Ishikawa (cell line): ENCODE measurements around the gene ZC3H6.

Source experiments
- CEBPB ChIP-seq: IDR thresholded peaks from 2 replicates; pipeline ENCODE4 v1.6.1; 2012
- CREB1 ChIP-seq: IDR thresholded peaks from 2 replicates; pipeline ENCODE4 v1.6.1; 2012; ENCODE audit warnings: low read depth
- EGR1 ChIP-seq: IDR thresholded peaks from 2 replicates; pipeline ENCODE4 v1.6.1; 2012
- EP300 ChIP-seq: IDR thresholded peaks from 2 replicates; pipeline ENCODE4 v1.6.1; 2012; ENCODE audit warnings: borderline replicate concordance
- FOXM1 ChIP-seq: IDR thresholded peaks from 2 replicates; pipeline ENCODE4 v1.6.1; 2012; ENCODE audit warnings: low read depth, borderline replicate concordance
- NFIC ChIP-seq: IDR thresholded peaks from 2 replicates; pipeline ENCODE4 v1.6.1; 2012
- RAD21 ChIP-seq: IDR thresholded peaks from 2 replicates; pipeline ENCODE4 v1.6.1; 2012; ENCODE audit warnings: low read depth
- TAF1 ChIP-seq: IDR thresholded peaks from 2 replicates; pipeline ENCODE4 v1.6.1; 2012; ENCODE audit warnings: low read depth, mild to moderate bottlenecking
- TCF12 ChIP-seq: IDR thresholded peaks from 2 replicates; pipeline ENCODE4 v1.6.1; 2012; ENCODE audit warnings: low read depth
- TEAD4 ChIP-seq: IDR thresholded peaks from 2 replicates; pipeline ENCODE4 v1.6.1; 2012
- YY1 ChIP-seq: IDR thresholded peaks from 2 replicates; pipeline ENCODE4 v1.6.1; 2012; ENCODE audit warnings: low read depth
- ZBTB7A ChIP-seq: IDR thresholded peaks from 2 replicates; pipeline ENCODE4 v1.6.1; 2012; ENCODE audit warnings: low read depth
- TF ChIP-seq, protein P1 (sequence below): IDR thresholded peaks from 2 replicates; pipeline ENCODE4 v1.6.1; 2012; ENCODE audit warnings: low read depth, mild to moderate bottlenecking
- TF ChIP-seq, protein P2 (sequence below): IDR thresholded peaks from 2 replicates; pipeline ENCODE4 v1.6.1; 2012
- TF ChIP-seq, protein P3 (sequence below): IDR thresholded peaks from 2 replicates; pipeline ENCODE4 v1.6.1; 2012

The ZC3H6 gene

DNA sequence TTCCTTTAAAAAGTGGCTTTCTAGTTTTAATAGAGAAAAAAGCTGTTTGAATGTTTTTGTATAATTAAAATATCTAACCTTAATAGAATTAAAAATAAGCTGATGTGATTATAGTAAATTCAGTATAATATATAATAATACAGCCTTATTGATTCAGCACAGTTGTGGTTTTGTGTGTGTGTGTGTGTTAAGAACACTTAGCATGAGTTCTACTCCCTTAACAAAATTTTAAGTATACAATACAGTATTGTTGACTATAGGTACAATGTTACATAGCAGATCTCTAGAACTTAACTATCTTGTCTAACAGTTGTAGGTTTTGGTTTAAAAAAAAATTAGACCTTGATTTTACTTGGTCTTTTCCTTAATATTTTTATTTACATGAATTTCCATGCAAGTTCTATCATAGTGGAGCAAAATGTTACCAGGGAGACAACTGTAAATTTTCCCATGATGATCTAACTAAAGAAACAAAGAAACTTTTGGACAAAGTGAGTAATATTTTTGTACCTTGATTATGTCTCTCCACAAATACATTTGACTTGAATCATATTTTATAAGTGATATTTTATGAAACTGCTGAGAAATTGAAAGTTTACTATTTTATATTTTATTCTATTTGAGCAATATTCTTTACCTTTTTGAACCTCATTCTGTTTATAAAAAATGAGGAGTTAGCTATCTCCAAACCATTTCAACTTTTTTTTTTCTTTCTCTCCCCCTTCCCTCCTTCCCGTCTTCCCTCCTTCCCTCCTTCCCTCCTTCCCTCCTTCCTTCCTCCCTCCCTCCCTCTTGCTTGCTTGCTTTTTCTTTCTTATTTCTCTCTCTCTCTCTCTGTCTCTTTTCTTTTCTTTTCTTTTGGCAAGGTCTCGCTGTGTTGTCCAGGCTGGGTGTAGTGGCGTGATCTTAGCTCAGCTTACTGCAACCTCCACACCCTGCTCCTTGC is 46.3 kb downstream of the ZC3H6 start:
- TF ChIP-seq, protein P1, sequence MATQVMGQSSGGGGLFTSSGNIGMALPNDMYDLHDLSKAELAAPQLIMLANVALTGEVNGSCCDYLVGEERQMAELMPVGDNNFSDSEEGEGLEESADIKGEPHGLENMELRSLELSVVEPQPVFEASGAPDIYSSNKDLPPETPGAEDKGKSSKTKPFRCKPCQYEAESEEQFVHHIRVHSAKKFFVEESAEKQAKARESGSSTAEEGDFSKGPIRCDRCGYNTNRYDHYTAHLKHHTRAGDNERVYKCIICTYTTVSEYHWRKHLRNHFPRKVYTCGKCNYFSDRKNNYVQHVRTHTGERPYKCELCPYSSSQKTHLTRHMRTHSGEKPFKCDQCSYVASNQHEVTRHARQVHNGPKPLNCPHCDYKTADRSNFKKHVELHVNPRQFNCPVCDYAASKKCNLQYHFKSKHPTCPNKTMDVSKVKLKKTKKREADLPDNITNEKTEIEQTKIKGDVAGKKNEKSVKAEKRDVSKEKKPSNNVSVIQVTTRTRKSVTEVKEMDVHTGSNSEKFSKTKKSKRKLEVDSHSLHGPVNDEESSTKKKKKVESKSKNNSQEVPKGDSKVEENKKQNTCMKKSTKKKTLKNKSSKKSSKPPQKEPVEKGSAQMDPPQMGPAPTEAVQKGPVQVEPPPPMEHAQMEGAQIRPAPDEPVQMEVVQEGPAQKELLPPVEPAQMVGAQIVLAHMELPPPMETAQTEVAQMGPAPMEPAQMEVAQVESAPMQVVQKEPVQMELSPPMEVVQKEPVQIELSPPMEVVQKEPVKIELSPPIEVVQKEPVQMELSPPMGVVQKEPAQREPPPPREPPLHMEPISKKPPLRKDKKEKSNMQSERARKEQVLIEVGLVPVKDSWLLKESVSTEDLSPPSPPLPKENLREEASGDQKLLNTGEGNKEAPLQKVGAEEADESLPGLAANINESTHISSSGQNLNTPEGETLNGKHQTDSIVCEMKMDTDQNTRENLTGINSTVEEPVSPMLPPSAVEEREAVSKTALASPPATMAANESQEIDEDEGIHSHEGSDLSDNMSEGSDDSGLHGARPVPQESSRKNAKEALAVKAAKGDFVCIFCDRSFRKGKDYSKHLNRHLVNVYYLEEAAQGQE = no peak
- no peak for TF ChIP-seq EGR1
- no peak for TF ChIP-seq TCF12
- TF ChIP-seq FOXM1 = no peak
- no peak for TF ChIP-seq RAD21
- no peak for TF ChIP-seq CREB1
- no peak for TF ChIP-seq YY1
- TF ChIP-seq, protein P2, sequence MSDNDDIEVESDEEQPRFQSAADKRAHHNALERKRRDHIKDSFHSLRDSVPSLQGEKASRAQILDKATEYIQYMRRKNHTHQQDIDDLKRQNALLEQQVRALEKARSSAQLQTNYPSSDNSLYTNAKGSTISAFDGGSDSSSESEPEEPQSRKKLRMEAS = no peak
- no peak for TF ChIP-seq ZBTB7A
- no peak for TF ChIP-seq TEAD4
- TF ChIP-seq NFIC = no peak
- TF ChIP-seq TAF1 = no peak
- TF ChIP-seq CEBPB = no peak
- TF ChIP-seq, protein P3, sequence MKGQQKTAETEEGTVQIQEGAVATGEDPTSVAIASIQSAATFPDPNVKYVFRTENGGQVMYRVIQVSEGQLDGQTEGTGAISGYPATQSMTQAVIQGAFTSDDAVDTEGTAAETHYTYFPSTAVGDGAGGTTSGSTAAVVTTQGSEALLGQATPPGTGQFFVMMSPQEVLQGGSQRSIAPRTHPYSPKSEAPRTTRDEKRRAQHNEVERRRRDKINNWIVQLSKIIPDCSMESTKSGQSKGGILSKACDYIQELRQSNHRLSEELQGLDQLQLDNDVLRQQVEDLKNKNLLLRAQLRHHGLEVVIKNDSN = no peak
- TF ChIP-seq EP300 = no peak

DNA sequence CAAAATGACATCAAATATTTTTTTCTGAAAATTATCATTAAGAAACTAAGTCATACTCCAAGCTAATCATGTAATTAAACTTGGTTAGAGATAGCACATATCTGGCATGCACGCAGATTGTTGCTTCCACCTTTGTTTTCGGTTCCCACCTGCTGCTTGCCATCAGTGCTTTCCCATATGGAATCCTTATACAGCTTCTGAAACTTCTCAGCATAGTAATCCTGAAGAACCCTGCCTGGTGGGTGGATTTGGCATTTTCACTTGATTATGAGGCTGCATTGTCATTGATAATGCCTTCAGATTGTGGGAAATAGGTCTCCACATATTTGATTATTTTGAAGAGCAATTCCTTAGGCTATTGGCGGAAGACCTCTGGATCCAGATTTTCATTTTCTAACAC is 47.5 kb downstream of the ZC3H6 start:
- TF ChIP-seq, protein P1 = no peak
- TF ChIP-seq CEBPB (no peak), CREB1 (no peak), YY1 (no peak), TAF1 (no peak), ZBTB7A (no peak), NFIC (no peak), FOXM1 (no peak), EGR1 (no peak), TCF12 (no peak)
- TF ChIP-seq, protein P3 = no peak
- TF ChIP-seq, protein P2 = no peak

DNA sequence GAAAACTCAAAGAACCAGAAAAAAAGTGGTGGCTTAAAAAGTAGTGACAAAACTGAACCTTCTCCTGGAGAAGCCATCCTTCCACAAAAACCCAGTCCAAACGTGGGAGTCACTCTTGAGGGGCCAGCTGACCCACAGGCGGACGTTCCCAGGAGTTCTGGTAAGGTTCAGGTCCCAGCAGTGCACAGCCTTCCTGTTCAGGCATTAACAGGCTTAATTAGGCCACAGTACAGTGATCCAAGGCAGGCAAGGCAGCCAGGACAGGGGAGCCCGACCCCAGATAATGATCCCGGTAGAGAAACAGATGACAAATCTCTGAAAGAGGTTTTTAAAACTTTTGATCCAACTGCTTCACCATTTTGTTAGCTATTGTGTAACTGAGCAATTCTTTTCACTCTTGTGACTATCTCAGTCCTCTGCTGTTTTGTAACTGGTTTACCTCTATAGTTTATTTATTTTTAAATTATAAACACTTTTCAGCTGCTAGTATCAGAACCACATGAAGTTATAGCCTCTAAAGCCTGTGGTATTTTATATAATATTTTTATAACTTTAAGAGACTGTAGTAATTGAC is 56.8 kb downstream of the ZC3H6 start:
- TF ChIP-seq TEAD4 = no peak
- TF ChIP-seq EGR1 = no peak
- TF ChIP-seq, protein P3 = no peak
- no peak for TF ChIP-seq ZBTB7A

DNA sequence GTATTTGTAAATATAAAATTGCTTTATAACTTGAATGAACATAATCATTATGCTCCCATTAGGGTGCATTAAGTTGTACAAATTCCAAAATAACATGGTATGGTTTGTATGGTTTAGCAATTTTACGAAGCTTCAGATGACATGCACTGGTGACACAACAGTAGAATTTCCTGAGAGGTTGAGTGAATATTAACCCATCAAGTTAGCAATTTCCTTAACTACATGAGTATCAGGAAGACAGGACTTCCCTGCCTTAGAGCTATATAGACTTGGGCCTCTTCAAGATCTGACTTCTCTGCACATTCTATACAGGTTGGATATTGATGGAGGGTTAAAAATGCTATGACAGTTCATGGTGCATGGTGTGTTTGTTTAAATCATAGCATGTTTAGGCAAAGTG is 60.2 kb downstream of the ZC3H6 start:
- TF ChIP-seq EGR1 (no peak), YY1 (no peak), CREB1 (no peak), TCF12 (no peak), RAD21 (no peak), CEBPB (no peak), NFIC (no peak), EP300 (no peak)
- TF ChIP-seq, protein P2 = no peak
- TF ChIP-seq, protein P3 = no peak

DNA sequence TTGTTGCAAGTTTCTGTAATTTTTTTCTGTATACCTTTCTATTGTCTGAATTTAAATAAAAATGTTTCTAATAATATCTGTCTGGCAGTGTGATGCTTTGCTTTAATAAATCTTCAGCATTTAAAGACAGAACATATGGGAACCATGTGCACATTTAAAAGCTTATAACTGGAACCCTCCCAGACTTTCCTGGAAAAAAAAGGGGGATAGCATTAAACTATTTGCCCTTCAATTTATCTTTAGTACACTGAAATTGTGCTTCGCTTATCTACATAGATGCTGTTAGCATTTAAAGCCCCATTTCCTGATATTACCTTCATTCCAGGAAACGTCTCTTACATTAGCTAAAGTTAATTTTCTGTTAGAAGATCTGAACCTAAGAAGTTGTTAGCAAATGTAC is 64.6 kb downstream of the ZC3H6 start:
- TF ChIP-seq RAD21 (no peak), TAF1 (no peak), CREB1 (no peak), FOXM1 (no peak), TEAD4 (no peak), CEBPB (no peak), NFIC (no peak), EGR1 (no peak)
- TF ChIP-seq, protein P2 = no peak
- TF ChIP-seq, protein P1 = no peak
